ENCODE results near the gene H6PD.

GRCh38 chr1:9231648-9232332 lies 2.8 kb upstream of the H6PD start:
- TF ChIP-seq ZBTB17 (tag by site-specific recombination; IDR thresholded peaks at IDR 0.05) (no peak), ZNF404 (tag by site-specific recombination; IDR thresholded peaks at IDR 0.05) (no peak), TCF7L2 (IDR thresholded peaks at IDR 0.05; ENCODE audit: borderline replicate concordance, low read depth, low read length) (no peak), ZNF311 (tag by site-specific recombination; IDR thresholded peaks at IDR 0.05; ENCODE audit: borderline replicate concordance) (no peak), ZNF747 (tag by site-specific recombination; IDR thresholded peaks at IDR 0.05) (no peak), MYNN (tag by site-specific recombination; IDR thresholded peaks at IDR 0.05; ENCODE audit: borderline replicate concordance) (no peak), ZNF175 (tag by site-specific recombination; IDR thresholded peaks at IDR 0.05) (no peak), ATF2 (tag by site-specific recombination; IDR thresholded peaks at IDR 0.05; ENCODE audit: low read depth) (no peak), YY1 (tag by site-specific recombination; IDR thresholded peaks at IDR 0.05) (no peak), GFI1B (tag by site-specific recombination; IDR thresholded peaks at IDR 0.05) (no peak), ZNF423 (tag by site-specific recombination; IDR thresholded peaks at IDR 0.05) (no peak), ZNF302 (tag by site-specific recombination; IDR thresholded peaks at IDR 0.05; ENCODE audit: low read depth) (no peak), ZNF394 (tag by site-specific recombination; IDR thresholded peaks at IDR 0.05; ENCODE audit: borderline replicate concordance) (no peak)
- TF ChIP-seq, protein P1, sequence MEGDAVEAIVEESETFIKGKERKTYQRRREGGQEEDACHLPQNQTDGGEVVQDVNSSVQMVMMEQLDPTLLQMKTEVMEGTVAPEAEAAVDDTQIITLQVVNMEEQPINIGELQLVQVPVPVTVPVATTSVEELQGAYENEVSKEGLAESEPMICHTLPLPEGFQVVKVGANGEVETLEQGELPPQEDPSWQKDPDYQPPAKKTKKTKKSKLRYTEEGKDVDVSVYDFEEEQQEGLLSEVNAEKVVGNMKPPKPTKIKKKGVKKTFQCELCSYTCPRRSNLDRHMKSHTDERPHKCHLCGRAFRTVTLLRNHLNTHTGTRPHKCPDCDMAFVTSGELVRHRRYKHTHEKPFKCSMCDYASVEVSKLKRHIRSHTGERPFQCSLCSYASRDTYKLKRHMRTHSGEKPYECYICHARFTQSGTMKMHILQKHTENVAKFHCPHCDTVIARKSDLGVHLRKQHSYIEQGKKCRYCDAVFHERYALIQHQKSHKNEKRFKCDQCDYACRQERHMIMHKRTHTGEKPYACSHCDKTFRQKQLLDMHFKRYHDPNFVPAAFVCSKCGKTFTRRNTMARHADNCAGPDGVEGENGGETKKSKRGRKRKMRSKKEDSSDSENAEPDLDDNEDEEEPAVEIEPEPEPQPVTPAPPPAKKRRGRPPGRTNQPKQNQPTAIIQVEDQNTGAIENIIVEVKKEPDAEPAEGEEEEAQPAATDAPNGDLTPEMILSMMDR (tag by site-specific recombination; IDR thresholded peaks at IDR 0.05), result no peak
